ENCODE measurements around the gene KDM6A.

DNA sequence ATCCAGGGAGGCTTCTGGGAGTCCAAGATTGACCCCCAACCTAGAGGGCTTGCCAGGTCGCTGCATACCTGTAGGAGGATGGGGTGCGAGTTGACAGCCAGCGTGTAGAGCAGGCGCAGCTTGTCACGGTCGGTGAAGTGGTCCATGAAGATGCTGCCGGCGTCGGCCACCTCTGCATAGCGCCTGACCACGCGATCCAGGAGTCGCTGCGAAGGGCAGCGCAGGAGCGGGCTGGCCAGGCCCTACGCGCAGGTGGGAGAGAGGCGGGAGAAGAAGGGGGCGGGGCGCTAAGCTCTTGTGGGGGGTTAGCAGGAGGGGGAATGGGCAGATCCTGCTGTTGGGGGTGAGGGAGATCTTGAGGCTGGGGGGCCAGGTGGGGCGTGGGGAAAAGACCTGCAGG is 284.7 kb downstream of the KDM6A start:
- TF ChIP-seq POLR2A (IDR thresholded peaks at IDR 0.05; ENCODE audit: low read length), result no peak
- no peak for TF ChIP-seq GATA1 (IDR thresholded peaks at IDR 0.05; ENCODE audit: low read depth, low read length)

Measured in erythroblast (primary cell).